ENCODE data around the gene CDHR5. TPM values are rescaled to one million over a fixed set of nuclear protein-coding genes. Genes with fewer than 3 reads are reported as not detected.
"Not testable (repeated sequence)": the region's sequence is repeated elsewhere in the genome, so short reads cannot be mapped to it uniquely, and the experiment has no call there.

Gene CDHR5
- total RNA-seq, 1 donor from 2014 or later, result 1.0 TPM

DNA sequence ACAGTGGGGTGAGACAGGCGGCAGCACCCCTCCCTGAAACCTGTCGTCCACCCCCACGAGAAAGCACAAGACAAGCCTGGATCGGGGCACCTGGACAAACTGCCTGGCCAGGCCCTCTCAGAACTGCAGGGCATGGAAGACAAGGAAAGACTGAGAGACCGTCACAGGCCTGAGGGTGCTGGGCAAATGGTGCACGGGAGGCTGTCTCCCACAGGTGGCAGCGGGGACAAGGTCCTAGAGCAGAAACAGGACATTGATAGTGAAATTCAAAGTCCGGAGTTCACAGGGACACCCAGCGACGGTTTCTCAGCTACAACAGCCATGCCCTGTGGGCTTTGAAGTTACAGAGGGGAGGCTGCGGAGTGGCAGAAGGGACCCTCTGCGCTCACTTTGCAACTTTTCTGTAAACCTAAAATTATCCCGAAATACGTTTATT, 33.0 kb upstream of the CDHR5 start:
- peaks cover 0 to 8% (median 3%) of the 10 kb centered on the region in 3 donors for H3K4me1 ChIP-seq (ENCODE audit: control insufficient read depth in 3 of 3, insufficient read depth in 3 of 3, low read length in 3 of 3)
- no peaks in the 10 kb centered on the region for H3K27me3 ChIP-seq (ENCODE audit: control insufficient read depth in 3 of 3, insufficient read depth in 3 of 3, low read length in 3 of 3)
- no peaks in the 10 kb centered on the region for H3K9me3 ChIP-seq (ENCODE audit: control insufficient read depth in 3 of 3, low read length in 3 of 3)
- H3K4me3 ChIP-seq (ENCODE audit: low read length in 3 of 3), result no peak overlapping the region
- H3K36me3 ChIP-seq (ENCODE audit: control insufficient read depth in 3 of 3, insufficient read depth in 3 of 3, low read length in 3 of 3), result peaks cover 7 to 9% (median 7%) of the 10 kb centered on the region in 3 donors
- H3K27ac ChIP-seq (ENCODE audit: low read depth, low read length), result no peak overlapping the region
- H3K9ac ChIP-seq (ENCODE audit: low read depth in 1 of 3, low read length in 3 of 3), result no peak overlapping the region

DNA sequence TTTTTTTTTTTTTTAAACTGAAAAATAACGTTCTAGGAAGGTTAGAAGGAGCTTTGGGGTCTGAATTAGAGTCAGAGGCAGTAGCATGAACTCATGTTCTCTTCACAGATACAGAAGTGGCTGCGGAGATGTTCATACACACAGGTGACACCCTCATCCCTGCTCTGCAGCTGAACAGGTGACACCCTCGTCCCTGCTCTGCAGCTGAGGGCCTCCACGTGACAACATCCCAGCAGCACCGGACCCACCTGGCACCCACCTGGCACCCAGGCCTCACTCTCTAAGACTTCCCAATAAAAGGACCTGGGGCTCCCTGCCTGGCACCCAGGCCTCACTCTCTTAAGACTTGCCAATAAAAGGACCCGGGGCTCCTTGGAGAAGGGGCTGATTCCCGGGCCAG, 32.1 kb upstream of the CDHR5 start:
- H3K9ac ChIP-seq (ENCODE audit: low read depth in 1 of 3, low read length in 3 of 3), result no peak overlapping the region
- no peaks in the 10 kb centered on the region for H3K9me3 ChIP-seq (ENCODE audit: control insufficient read depth in 3 of 3, low read length in 3 of 3)
- H3K4me1 ChIP-seq (ENCODE audit: control insufficient read depth in 3 of 3, insufficient read depth in 3 of 3, low read length in 3 of 3), result peaks cover 0 to 6% (median 3%) of the 10 kb centered on the region in 3 donors
- H3K36me3 ChIP-seq (ENCODE audit: control insufficient read depth in 3 of 3, insufficient read depth in 3 of 3, low read length in 3 of 3), result peaks cover 5 to 10% (median 7%) of the 10 kb centered on the region in 3 donors
- no peak overlapping the region for H3K27ac ChIP-seq (ENCODE audit: low read depth, low read length)
- no peaks in the 10 kb centered on the region for H3K27me3 ChIP-seq (ENCODE audit: control insufficient read depth in 3 of 3, insufficient read depth in 3 of 3, low read length in 3 of 3)
- no peak overlapping the region for H3K4me3 ChIP-seq (ENCODE audit: low read length in 3 of 3)

DNA sequence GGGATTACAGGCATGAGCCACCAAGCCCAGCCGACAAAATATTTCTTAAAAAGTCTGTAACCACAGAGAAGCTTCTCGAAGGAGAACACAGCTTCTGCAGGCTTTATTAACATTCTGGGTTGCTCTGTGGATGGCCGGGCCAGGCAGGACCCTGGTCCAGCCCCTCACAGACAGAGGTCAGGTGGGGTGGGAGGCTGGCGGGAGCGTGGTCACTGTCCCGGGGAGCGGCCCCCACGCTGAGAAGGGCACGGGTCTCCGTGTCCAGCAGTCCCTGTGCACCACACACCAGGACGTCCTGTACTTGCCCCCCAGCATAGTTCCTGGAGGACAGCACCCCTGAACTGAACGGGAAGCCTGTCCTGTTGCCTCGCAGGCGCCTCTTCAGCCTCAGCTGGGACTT, 31.7 kb upstream of the CDHR5 start:
- H3K9ac ChIP-seq (ENCODE audit: low read depth in 1 of 3, low read length in 3 of 3), result no peak overlapping the region
- H3K4me1 ChIP-seq (ENCODE audit: control insufficient read depth in 3 of 3, insufficient read depth in 3 of 3, low read length in 3 of 3), result peaks cover 0 to 6% (median 3%) of the 10 kb centered on the region in 3 donors
- H3K36me3 ChIP-seq (ENCODE audit: control insufficient read depth in 3 of 3, insufficient read depth in 3 of 3, low read length in 3 of 3), result peaks cover 5 to 9% (median 7%) of the 10 kb centered on the region in 3 donors
- no peaks in the 10 kb centered on the region for H3K9me3 ChIP-seq (ENCODE audit: control insufficient read depth in 3 of 3, low read length in 3 of 3)
- H3K27ac ChIP-seq (ENCODE audit: low read depth, low read length), result no peak overlapping the region
- no peak overlapping the region for H3K4me3 ChIP-seq (ENCODE audit: low read length in 3 of 3)
- H3K27me3 ChIP-seq (ENCODE audit: control insufficient read depth in 3 of 3, insufficient read depth in 3 of 3, low read length in 3 of 3), result no peaks in the 10 kb centered on the region

DNA sequence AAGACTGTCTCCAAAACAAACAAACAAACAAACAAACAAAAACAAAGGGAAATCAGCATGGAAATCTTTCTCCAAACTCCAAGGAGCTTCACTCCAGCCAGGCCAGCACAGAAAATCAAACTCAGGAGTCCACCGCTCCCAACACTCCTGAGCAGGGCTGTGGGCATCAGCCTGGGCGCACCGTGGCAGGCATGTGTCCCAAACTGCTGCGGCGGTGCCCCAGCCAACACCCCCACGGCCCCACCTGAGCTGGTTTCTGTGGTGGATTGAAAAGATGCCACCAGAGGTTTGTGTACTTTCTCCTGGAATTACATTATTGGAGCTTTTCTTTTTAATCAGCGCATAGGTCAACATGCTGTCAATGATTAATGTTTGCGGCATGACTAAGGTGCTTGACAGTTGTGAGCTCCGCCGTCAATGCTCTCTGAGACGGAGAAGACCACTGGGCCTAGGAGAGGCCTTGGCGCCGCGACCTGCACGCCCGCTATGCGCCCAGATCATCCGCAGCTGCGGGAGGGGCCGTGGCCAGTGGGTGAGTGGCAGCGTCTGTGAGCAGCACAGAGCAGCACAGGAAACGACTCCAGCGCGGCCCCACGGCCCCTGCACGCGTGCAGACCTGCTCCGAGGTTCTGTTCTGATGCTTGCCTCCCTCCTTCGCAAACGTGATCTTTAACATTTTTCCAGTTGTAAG, 30.4 kb upstream of the CDHR5 start:
- Histone ChIP-seq H3K36me3 (ENCODE audit: control insufficient read depth in 3 of 3, insufficient read depth in 3 of 3, low read length in 3 of 3) (peaks cover 7 to 9% (median 7%) of the 10 kb centered on the region in 3 donors), H3K4me3 (ENCODE audit: low read length in 3 of 3) (no peak overlapping the region), H3K9me3 (ENCODE audit: control insufficient read depth in 3 of 3, low read length in 3 of 3) (no peaks in the 10 kb centered on the region), H3K4me1 (ENCODE audit: control insufficient read depth in 3 of 3, insufficient read depth in 3 of 3, low read length in 3 of 3) (no peaks in the 10 kb centered on the region), H3K27ac (ENCODE audit: low read depth, low read length) (no peak overlapping the region), H3K9ac (ENCODE audit: low read depth in 1 of 3, low read length in 3 of 3) (no peak overlapping the region), H3K27me3 (ENCODE audit: control insufficient read depth in 3 of 3, insufficient read depth in 3 of 3, low read length in 3 of 3) (no peaks in the 10 kb centered on the region)

DNA sequence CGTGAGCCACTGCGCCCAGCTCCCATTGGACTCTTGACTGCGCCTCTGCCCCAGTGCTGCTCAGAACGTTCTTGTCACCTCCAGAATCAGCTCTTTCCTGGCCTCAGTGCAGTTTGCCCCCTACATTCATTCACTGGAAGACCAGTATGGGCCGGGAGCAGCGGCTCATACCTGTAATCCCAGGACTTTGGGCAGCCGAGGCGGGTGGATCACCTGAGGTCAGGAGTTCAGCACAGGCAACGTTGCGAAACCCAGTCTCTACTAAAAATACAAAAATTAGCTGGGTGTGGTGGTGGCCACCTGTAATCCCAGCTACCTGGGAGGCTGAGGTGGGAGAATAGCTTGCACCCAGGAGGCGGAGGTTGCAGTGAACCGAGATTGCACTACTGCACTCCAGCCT, 29.7 kb upstream of the CDHR5 start:
- H3K9ac ChIP-seq (ENCODE audit: low read depth in 1 of 3, low read length in 3 of 3); H3K4me3 ChIP-seq (ENCODE audit: low read length in 3 of 3); H3K27ac ChIP-seq (ENCODE audit: low read depth, low read length); H3K9me3 ChIP-seq (ENCODE audit: control insufficient read depth in 3 of 3, low read length in 3 of 3); H3K27me3 ChIP-seq (ENCODE audit: control insufficient read depth in 3 of 3, insufficient read depth in 3 of 3, low read length in 3 of 3); H3K36me3 ChIP-seq (ENCODE audit: control insufficient read depth in 3 of 3, insufficient read depth in 3 of 3, low read length in 3 of 3); H3K4me1 ChIP-seq (ENCODE audit: control insufficient read depth in 3 of 3, insufficient read depth in 3 of 3, low read length in 3 of 3): not testable (repeated sequence)

GRCh38 chr11:653837-654236, 29.1 kb upstream of the CDHR5 start:
- peaks cover 5 to 7% (median 6%) of the 10 kb centered on the region in 3 donors for H3K36me3 ChIP-seq (ENCODE audit: control insufficient read depth in 3 of 3, insufficient read depth in 3 of 3, low read length in 3 of 3)
- H3K9ac ChIP-seq (ENCODE audit: low read depth in 1 of 3, low read length in 3 of 3), result no peak overlapping the region
- no peaks in the 10 kb centered on the region for H3K4me1 ChIP-seq (ENCODE audit: control insufficient read depth in 3 of 3, insufficient read depth in 3 of 3, low read length in 3 of 3)

GRCh38 chr11:653136-653535, 28.4 kb upstream of the CDHR5 start:
- H3K27me3 ChIP-seq (ENCODE audit: control insufficient read depth in 3 of 3, insufficient read depth in 3 of 3, low read length in 3 of 3); H3K9me3 ChIP-seq (ENCODE audit: control insufficient read depth in 3 of 3, low read length in 3 of 3); H3K36me3 ChIP-seq (ENCODE audit: control insufficient read depth in 3 of 3, insufficient read depth in 3 of 3, low read length in 3 of 3); H3K27ac ChIP-seq (ENCODE audit: low read depth, low read length); H3K4me3 ChIP-seq (ENCODE audit: low read length in 3 of 3); H3K9ac ChIP-seq (ENCODE audit: low read depth in 1 of 3, low read length in 3 of 3); H3K4me1 ChIP-seq (ENCODE audit: control insufficient read depth in 3 of 3, insufficient read depth in 3 of 3, low read length in 3 of 3): not testable (repeated sequence)

More at GRCh38 chr11:653837-654236, 29.1 kb upstream of the CDHR5 start:
- Histone ChIP-seq H3K27me3 (ENCODE audit: control insufficient read depth in 3 of 3, insufficient read depth in 3 of 3, low read length in 3 of 3) (no peaks in the 10 kb centered on the region), H3K4me3 (ENCODE audit: low read length in 3 of 3) (no peak overlapping the region), H3K27ac (ENCODE audit: low read depth, low read length) (no peak overlapping the region), H3K9me3 (ENCODE audit: control insufficient read depth in 3 of 3, low read length in 3 of 3) (no peaks in the 10 kb centered on the region)

- Histone ChIP-seq H3K36me3 (ENCODE audit: control insufficient read depth in 3 of 3, insufficient read depth in 3 of 3, low read length in 3 of 3) (peaks cover 3 to 7% (median 4%) of the 10 kb centered on the region in 3 donors), H3K27me3 (ENCODE audit: control insufficient read depth in 3 of 3, insufficient read depth in 3 of 3, low read length in 3 of 3) (no peaks in the 10 kb centered on the region), H3K9ac (ENCODE audit: low read depth in 1 of 3, low read length in 3 of 3) (no peak overlapping the region), H3K9me3 (ENCODE audit: control insufficient read depth in 3 of 3, low read length in 3 of 3) (no peaks in the 10 kb centered on the region), H3K27ac (ENCODE audit: low read depth, low read length) (no peak overlapping the region), H3K4me3 (ENCODE audit: low read length in 3 of 3) (no peak overlapping the region), H3K4me1 (ENCODE audit: control insufficient read depth in 3 of 3, insufficient read depth in 3 of 3, low read length in 3 of 3) (no peaks in the 10 kb centered on the region)
These were observed 25.7 kb upstream of the CDHR5 start for GRCh38 chr11:650482-650881.

GRCh38 chr11:647672-648158, 23.0 kb upstream of the CDHR5 start:
- peaks cover 10 to 15% (median 10%) of the 10 kb centered on the region in 3 donors for H3K36me3 ChIP-seq (ENCODE audit: control insufficient read depth in 3 of 3, insufficient read depth in 3 of 3, low read length in 3 of 3)
- not testable (repeated sequence) for H3K4me3 ChIP-seq (ENCODE audit: low read length in 3 of 3); H3K27ac ChIP-seq (ENCODE audit: low read depth, low read length); H3K9me3 ChIP-seq (ENCODE audit: control insufficient read depth in 3 of 3, low read length in 3 of 3); H3K27me3 ChIP-seq (ENCODE audit: control insufficient read depth in 3 of 3, insufficient read depth in 3 of 3, low read length in 3 of 3); H3K4me1 ChIP-seq (ENCODE audit: control insufficient read depth in 3 of 3, insufficient read depth in 3 of 3, low read length in 3 of 3); H3K9ac ChIP-seq (ENCODE audit: low read depth in 1 of 3, low read length in 3 of 3)

DNA sequence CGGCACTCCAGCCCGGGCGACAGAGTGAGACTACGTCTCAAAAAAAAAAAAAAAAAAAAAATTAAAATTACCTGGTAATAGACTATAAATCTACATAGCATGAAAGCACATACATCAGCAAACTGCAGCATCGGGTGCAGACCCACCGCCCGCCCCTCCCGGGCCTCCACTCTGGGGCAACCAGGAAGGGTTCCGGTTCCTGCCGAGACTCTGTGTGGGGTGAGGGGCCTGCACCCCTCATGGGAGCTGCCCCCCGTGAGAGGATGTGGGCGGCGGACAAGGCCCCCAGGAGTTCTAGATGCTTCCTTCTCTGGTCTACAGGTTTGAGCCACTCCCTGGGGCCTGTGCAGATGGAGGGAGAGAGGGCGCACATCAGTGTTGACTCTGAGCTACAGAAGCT, 21.5 kb upstream of the CDHR5 start:
- H3K27me3 ChIP-seq (ENCODE audit: control insufficient read depth in 3 of 3, insufficient read depth in 3 of 3, low read length in 3 of 3), result no peaks in the 10 kb centered on the region
- peaks cover 0 to 2% (median 0%) of the 10 kb centered on the region in 3 donors for H3K9me3 ChIP-seq (ENCODE audit: control insufficient read depth in 3 of 3, low read length in 3 of 3)
- H3K9ac ChIP-seq (ENCODE audit: low read depth in 1 of 3, low read length in 3 of 3), result no peak overlapping the region
- no peak overlapping the region for H3K4me3 ChIP-seq (ENCODE audit: low read length in 3 of 3)
- H3K4me1 ChIP-seq (ENCODE audit: control insufficient read depth in 3 of 3, insufficient read depth in 3 of 3, low read length in 3 of 3), result no peaks in the 10 kb centered on the region
- H3K36me3 ChIP-seq (ENCODE audit: control insufficient read depth in 3 of 3, insufficient read depth in 3 of 3, low read length in 3 of 3), result peaks cover 13 to 16% (median 14%) of the 10 kb centered on the region in 3 donors
- no peak overlapping the region for H3K27ac ChIP-seq (ENCODE audit: low read depth, low read length)

Data from skeletal muscle tissue (tissue), 4 donors.